ENCODE results near the gene CSPG4. TPM values are rescaled to one million over a fixed set of nuclear protein-coding genes. Genes with fewer than 3 reads are reported as not detected.
"Not testable (repeated sequence)": the region's sequence is repeated elsewhere in the genome, so short reads cannot be mapped to it uniquely, and the experiment has no call there.

Gene CSPG4
- polyA plus RNA-seq, 1 experiment = 5.8 TPM

GRCh38 chr15:75705854-75706681, 6.6 kb downstream of the CSPG4 start:
- TF ChIP-seq, protein P1, sequence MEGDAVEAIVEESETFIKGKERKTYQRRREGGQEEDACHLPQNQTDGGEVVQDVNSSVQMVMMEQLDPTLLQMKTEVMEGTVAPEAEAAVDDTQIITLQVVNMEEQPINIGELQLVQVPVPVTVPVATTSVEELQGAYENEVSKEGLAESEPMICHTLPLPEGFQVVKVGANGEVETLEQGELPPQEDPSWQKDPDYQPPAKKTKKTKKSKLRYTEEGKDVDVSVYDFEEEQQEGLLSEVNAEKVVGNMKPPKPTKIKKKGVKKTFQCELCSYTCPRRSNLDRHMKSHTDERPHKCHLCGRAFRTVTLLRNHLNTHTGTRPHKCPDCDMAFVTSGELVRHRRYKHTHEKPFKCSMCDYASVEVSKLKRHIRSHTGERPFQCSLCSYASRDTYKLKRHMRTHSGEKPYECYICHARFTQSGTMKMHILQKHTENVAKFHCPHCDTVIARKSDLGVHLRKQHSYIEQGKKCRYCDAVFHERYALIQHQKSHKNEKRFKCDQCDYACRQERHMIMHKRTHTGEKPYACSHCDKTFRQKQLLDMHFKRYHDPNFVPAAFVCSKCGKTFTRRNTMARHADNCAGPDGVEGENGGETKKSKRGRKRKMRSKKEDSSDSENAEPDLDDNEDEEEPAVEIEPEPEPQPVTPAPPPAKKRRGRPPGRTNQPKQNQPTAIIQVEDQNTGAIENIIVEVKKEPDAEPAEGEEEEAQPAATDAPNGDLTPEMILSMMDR (IDR thresholded peaks at IDR 0.05; ENCODE audit: low read depth, low read length) = no peak
- DNase-seq (ENCODE audit: low read depth, low spot score) = no peak
- no peak overlapping the region for H3K27ac ChIP-seq (ENCODE audit: low read depth, low read length)
- POLR2A ChIA-PET = no interaction called here
- no peaks in the 10 kb centered on the region for H3K9me3 ChIP-seq (ENCODE audit: control insufficient read depth, insufficient read depth, low read length)
- H3K27me3 ChIP-seq (ENCODE audit: control insufficient read depth, insufficient read depth, low read length) = no peaks in the 10 kb centered on the region
- H3K4me3 ChIP-seq (ENCODE audit: low read depth, low read length) = no peak overlapping the region
- CTCF ChIA-PET = no interaction called here

- POLR2A ChIA-PET; H3K4me3 ChIP-seq (ENCODE audit: low read depth, low read length); H3K27ac ChIP-seq (ENCODE audit: low read depth, low read length); H3K9me3 ChIP-seq (ENCODE audit: control insufficient read depth, insufficient read depth, low read length); CTCF ChIA-PET; DNase-seq (ENCODE audit: low read depth, low spot score); H3K27me3 ChIP-seq (ENCODE audit: control insufficient read depth, insufficient read depth, low read length): not testable (repeated sequence)
Observed at GRCh38 chr15:75705375-75705774, 7.3 kb downstream of the CSPG4 start.

- Histone ChIP-seq H3K9me3 (ENCODE audit: control insufficient read depth, insufficient read depth, low read length) (no peaks in the 10 kb centered on the region), H3K4me3 (ENCODE audit: low read depth, low read length) (no peak overlapping the region), H3K27me3 (ENCODE audit: control insufficient read depth, insufficient read depth, low read length) (no peaks in the 10 kb centered on the region), H3K27ac (ENCODE audit: low read depth, low read length) (no peak overlapping the region)
- DNase-seq (ENCODE audit: low read depth, low spot score) = no peak
- POLR2A ChIA-PET = no interaction called here
- CTCF ChIA-PET = interaction anchor here (0.5 kb wide), 1 partner anchor 34 kb away, joined by 6 read pairs; no protein-coding TSS in a partner anchor
- TF ChIP-seq, protein P1 (IDR thresholded peaks at IDR 0.05; ENCODE audit: low read depth, low read length) = no peak
Observed at GRCh38 chr15:75704618-75705017, 8.0 kb downstream of the CSPG4 start.

DNA sequence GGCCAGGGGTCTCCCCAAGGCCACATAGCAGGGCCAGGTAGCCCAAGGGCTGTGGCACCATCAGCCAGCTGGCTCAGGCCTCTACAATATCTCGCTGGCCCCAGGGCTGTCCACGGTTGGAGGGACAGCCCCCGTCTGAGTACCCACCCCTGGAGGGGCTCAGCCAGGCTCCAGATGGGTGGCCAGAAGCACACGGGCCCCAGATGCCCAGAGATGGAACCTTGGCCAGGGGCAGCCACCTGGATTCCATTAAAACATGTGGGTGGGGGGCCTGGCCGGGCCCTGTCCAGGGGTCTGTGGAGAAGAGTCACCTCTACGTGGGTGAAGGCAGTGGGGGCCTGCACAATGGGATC, 8.4 kb downstream of the CSPG4 start:
- DNase-seq (ENCODE audit: low read depth, low spot score) = no peak
- Histone ChIP-seq H3K9me3 (ENCODE audit: control insufficient read depth, insufficient read depth, low read length) (no peaks in the 10 kb centered on the region), H3K27me3 (ENCODE audit: control insufficient read depth, insufficient read depth, low read length) (no peaks in the 10 kb centered on the region), H3K4me3 (ENCODE audit: low read depth, low read length) (no peak overlapping the region), H3K27ac (ENCODE audit: low read depth, low read length) (peak overlapping the region; percentile 52)
- TF ChIP-seq, protein P1 (IDR thresholded peaks at IDR 0.05; ENCODE audit: low read depth, low read length) = no peak
- POLR2A ChIA-PET = no interaction called here
- CTCF ChIA-PET = interaction anchor here (0.5 kb wide), 1 partner anchor 34 kb away, joined by 6 read pairs; no protein-coding TSS in a partner anchor

GRCh38 chr15:75703440-75704262, 9.0 kb downstream of the CSPG4 start:
- CTCF ChIA-PET = interaction anchor here (0.5 kb wide), 1 partner anchor 35 kb away, joined by 6 read pairs; no protein-coding TSS in a partner anchor
- peak overlapping the region; percentile 52 for H3K27ac ChIP-seq (ENCODE audit: low read depth, low read length)
- H3K27me3 ChIP-seq (ENCODE audit: control insufficient read depth, insufficient read depth, low read length); DNase-seq (ENCODE audit: low read depth, low spot score); H3K9me3 ChIP-seq (ENCODE audit: control insufficient read depth, insufficient read depth, low read length); POLR2A ChIA-PET; H3K4me3 ChIP-seq (ENCODE audit: low read depth, low read length): not testable (repeated sequence)

- ChIA-PET POLR2A (interaction anchor here (1.5 kb wide), 1 partner anchor 21 kb away, joined by 3 read pairs; a partner anchor contains a TSS), CTCF (no interaction called here)
Observed at GRCh38 chr15:75702436-75702835, 10.2 kb downstream of the CSPG4 start.

GRCh38 chr15:75701071-75702003, 11.3 kb downstream of the CSPG4 start:
- H3K9me3 ChIP-seq (ENCODE audit: control insufficient read depth, insufficient read depth, low read length); H3K27me3 ChIP-seq (ENCODE audit: control insufficient read depth, insufficient read depth, low read length); CTCF ChIA-PET; H3K27ac ChIP-seq (ENCODE audit: low read depth, low read length); DNase-seq (ENCODE audit: low read depth, low spot score); H3K4me3 ChIP-seq (ENCODE audit: low read depth, low read length): not testable (repeated sequence)
- POLR2A ChIA-PET = interaction anchor here (1.5 kb wide), 1 partner anchor 22 kb away, joined by 3 read pairs; a partner anchor contains a TSS

More at GRCh38 chr15:75702436-75702835, 10.2 kb downstream of the CSPG4 start:
- H3K27ac ChIP-seq (ENCODE audit: low read depth, low read length) = no peak overlapping the region
- no peak overlapping the region for H3K4me3 ChIP-seq (ENCODE audit: low read depth, low read length)
- DNase-seq (ENCODE audit: low read depth, low spot score) = no peak
- no peaks in the 10 kb centered on the region for H3K9me3 ChIP-seq (ENCODE audit: control insufficient read depth, insufficient read depth, low read length)
- H3K27me3 ChIP-seq (ENCODE audit: control insufficient read depth, insufficient read depth, low read length) = no peaks in the 10 kb centered on the region
- TF ChIP-seq, protein P1 (IDR thresholded peaks at IDR 0.05; ENCODE audit: low read depth, low read length) = no peak
